DND-41 (cell line): ENCODE data around the gene TSHZ2.

Experiments used
- ATAC-seq: fragments of 200-7000 bp; cut with Tn5 transposase; 3 replicates; pipeline ENCODE4 v1.9.1; 2021; ENCODE audit warnings: low read depth; ENCODE audit not compliant: insufficient read depth
- DNase-seq: peaks from one replicate; pipeline ENCODE4 v3.0.0-alpha.2; 2020
- H2AFZ ChIP-seq: 2 replicates; pipeline ENCODE4 v1.6.0; 2012; ENCODE audit warnings: low read depth, low read length
- H3K27ac ChIP-seq: 2 replicates; pipeline ENCODE4 v1.5.1; 2012; ENCODE audit warnings: low read length, inconsistent platforms
- H3K27me3 ChIP-seq: fragments of 200-600 bp; sonication (generic); 2 replicates; pipeline ENCODE4 v1.6.0; 2012; ENCODE audit warnings: low read length, mild to moderate bottlenecking, inconsistent platforms; ENCODE audit not compliant: insufficient read depth, poor library complexity
- H3K36me3 ChIP-seq: 2 replicates; pipeline ENCODE4 v1.5.1; 2012; ENCODE audit warnings: low read length, inconsistent platforms; ENCODE audit not compliant: insufficient read depth
- H3K4me1 ChIP-seq: 2 replicates; pipeline ENCODE4 v1.5.1; 2012; ENCODE audit warnings: mild to moderate bottlenecking, low read length; ENCODE audit not compliant: insufficient read depth
- H3K4me2 ChIP-seq: 2 replicates; pipeline ENCODE4 v1.6.0; 2012; ENCODE audit warnings: mild to moderate bottlenecking, moderate library complexity, low read length, inconsistent platforms; ENCODE audit not compliant: insufficient read depth
- H3K4me3 ChIP-seq, 2 experiments: fragments of 200-600 bp in 1 of 2; shearing (Covaris generic) in 1 of 2; 2 replicates each; pipeline ENCODE4 v1.5.1; 2012 to 2016; ENCODE audit warnings: inconsistent platforms in 2 of 2, low read length in 2 of 2, mild to moderate bottlenecking in 2 of 2, low read depth in 1 of 2, moderate library complexity in 1 of 2
- H3K79me2 ChIP-seq: 2 replicates; pipeline ENCODE4 v1.6.0; 2012; ENCODE audit warnings: low read length, inconsistent platforms; ENCODE audit not compliant: insufficient read depth
- H3K9ac ChIP-seq: 2 replicates; pipeline ENCODE4 v1.6.0; 2012; ENCODE audit warnings: low read depth, mild to moderate bottlenecking, inconsistent platforms, low read length, moderate library complexity
- H3K9me3 ChIP-seq: 2 replicates; pipeline ENCODE4 v1.5.1; 2012; ENCODE audit warnings: low read length, moderate library complexity, mild to moderate bottlenecking, inconsistent platforms; ENCODE audit not compliant: insufficient read depth, severe bottlenecking
- H4K20me1 ChIP-seq: 2 replicates; pipeline ENCODE4 v1.6.0; 2012; ENCODE audit warnings: low read length; ENCODE audit not compliant: insufficient read depth
- EZH2 ChIP-seq: IDR thresholded peaks from 3 replicates; pipeline ENCODE4 v1.6.1; 2012; ENCODE audit warnings: borderline replicate concordance, low read depth, mild to moderate bottlenecking, moderate library complexity, low read length, inconsistent platforms; ENCODE audit not compliant: severe bottlenecking
- TF ChIP-seq, protein P1 (sequence below): IDR thresholded peaks from 2 replicates; pipeline ENCODE4 v1.5.1; 2012; ENCODE audit warnings: borderline replicate concordance, low read length, moderate library complexity, mild to moderate bottlenecking; ENCODE audit not compliant: poor library complexity, severe bottlenecking; ENCODE audit errors: extremely low read depth

Gene TSHZ2

DNA sequence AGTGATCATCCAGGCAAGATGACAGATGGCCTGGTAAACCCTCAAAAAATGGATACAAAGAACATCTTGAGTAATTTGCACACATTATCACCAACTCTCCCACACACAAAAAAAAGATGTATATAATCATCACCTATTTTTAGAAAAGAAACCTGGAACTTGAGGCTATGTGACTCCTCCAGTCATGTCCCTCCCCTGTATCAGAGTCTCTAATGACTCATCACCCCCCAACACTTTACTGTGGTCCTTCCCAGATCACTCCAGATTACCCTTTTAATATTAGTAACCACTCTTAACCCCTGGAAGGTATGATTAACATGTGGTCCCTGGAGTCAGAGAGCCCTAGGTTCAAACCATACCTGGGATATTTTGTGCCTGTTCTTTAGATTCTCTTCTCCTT lies 476.7 kb downstream of the TSHZ2 start:
- Histone ChIP-seq H2AFZ (no peak overlapping the region), H3K9ac (no peak overlapping the region), H3K36me3 (no peaks in the 10 kb centered on the region), H4K20me1 (no peaks in the 10 kb centered on the region), H3K9me3 (peaks cover 8% of the 10 kb centered on the region), H3K4me3 (no peak overlapping the region), H3K4me2 (no peak overlapping the region), H3K27ac (no peak overlapping the region), H3K4me1 (no peaks in the 10 kb centered on the region), H3K79me2 (no peaks in the 10 kb centered on the region), H3K27me3 (no peaks in the 10 kb centered on the region)
- TF ChIP-seq EZH2 = no peak
- TF ChIP-seq, protein P1, sequence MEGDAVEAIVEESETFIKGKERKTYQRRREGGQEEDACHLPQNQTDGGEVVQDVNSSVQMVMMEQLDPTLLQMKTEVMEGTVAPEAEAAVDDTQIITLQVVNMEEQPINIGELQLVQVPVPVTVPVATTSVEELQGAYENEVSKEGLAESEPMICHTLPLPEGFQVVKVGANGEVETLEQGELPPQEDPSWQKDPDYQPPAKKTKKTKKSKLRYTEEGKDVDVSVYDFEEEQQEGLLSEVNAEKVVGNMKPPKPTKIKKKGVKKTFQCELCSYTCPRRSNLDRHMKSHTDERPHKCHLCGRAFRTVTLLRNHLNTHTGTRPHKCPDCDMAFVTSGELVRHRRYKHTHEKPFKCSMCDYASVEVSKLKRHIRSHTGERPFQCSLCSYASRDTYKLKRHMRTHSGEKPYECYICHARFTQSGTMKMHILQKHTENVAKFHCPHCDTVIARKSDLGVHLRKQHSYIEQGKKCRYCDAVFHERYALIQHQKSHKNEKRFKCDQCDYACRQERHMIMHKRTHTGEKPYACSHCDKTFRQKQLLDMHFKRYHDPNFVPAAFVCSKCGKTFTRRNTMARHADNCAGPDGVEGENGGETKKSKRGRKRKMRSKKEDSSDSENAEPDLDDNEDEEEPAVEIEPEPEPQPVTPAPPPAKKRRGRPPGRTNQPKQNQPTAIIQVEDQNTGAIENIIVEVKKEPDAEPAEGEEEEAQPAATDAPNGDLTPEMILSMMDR = no peak
- ATAC-seq (no peak), DNase-seq (no peak)

DNA sequence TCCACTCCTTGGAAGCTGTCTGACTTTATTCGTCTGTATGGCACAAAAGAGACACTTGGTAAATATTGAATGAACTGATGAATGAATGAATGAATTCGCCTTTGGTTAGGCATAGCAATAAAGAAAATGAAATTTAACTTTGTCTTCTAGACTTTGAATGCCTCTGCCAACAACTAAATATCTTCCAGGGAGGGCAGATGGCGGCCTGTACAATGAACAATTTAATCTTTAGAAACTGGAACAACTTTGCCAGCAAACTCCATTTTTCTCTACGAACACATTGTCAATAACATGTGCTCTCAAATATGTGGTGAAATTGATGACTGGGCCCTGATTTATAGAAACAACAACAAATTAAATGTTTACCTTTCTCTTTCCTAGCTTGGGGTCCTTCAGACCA lies 480.9 kb downstream of the TSHZ2 start:
- no peaks in the 10 kb centered on the region for H3K79me2 ChIP-seq
- no peaks in the 10 kb centered on the region for H4K20me1 ChIP-seq
- H3K9ac ChIP-seq = no peak overlapping the region
- ATAC-seq = no peak
- no peak overlapping the region for H3K27ac ChIP-seq
- no peak overlapping the region for H2AFZ ChIP-seq
- no peaks in the 10 kb centered on the region for H3K27me3 ChIP-seq
- no peak for DNase-seq
- H3K4me2 ChIP-seq = no peak overlapping the region
- no peak overlapping the region for H3K4me3 ChIP-seq
- H3K4me1 ChIP-seq = no peaks in the 10 kb centered on the region
- no peaks in the 10 kb centered on the region for H3K36me3 ChIP-seq
- peaks cover 9% of the 10 kb centered on the region for H3K9me3 ChIP-seq
- TF ChIP-seq, protein P1 = no peak
- TF ChIP-seq EZH2 = no peak

DNA sequence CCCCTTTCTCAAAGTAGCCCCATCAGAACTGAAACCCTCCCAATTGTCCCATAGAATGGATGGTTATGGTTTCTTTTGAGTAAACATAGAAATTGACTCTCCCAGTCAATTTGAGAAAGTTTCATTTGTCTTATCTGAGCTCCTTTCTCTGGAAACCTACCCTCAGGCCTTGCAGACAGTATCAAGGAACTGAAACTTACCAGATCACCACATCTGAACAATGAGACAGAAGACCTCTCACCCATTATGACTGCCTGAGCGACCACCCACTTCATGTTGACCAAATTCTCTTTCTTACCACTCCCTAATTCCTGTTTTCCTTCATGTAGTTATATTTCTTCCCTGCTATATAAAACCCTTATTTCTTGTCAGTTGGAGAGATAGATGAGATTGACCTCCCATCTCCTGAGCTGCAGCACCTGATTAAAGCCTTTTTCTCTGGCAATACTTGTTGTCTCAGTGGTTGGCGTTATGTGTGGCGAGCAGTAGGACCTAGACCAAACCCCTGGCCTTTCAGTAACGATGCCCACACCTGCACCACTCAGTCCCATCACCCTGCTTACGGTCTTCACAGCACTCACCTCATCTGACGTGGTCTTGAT lies 482.6 kb downstream of the TSHZ2 start:
- DNase-seq (no peak), ATAC-seq (no peak)
- no peaks in the 10 kb centered on the region for H3K79me2 ChIP-seq
- H3K4me2 ChIP-seq = no peak overlapping the region
- no peak overlapping the region for H2AFZ ChIP-seq
- no peaks in the 10 kb centered on the region for H3K27me3 ChIP-seq
- H3K9me3 ChIP-seq = peaks cover 3% of the 10 kb centered on the region
- H3K9ac ChIP-seq = no peak overlapping the region
- H4K20me1 ChIP-seq = no peaks in the 10 kb centered on the region
- no peak overlapping the region for H3K4me3 ChIP-seq
- H3K36me3 ChIP-seq = no peaks in the 10 kb centered on the region
- H3K27ac ChIP-seq = no peak overlapping the region
- TF ChIP-seq, protein P1 = no peak
- no peak for TF ChIP-seq EZH2
- H3K4me1 ChIP-seq = no peaks in the 10 kb centered on the region
